Upper lobe of left lung (tissue), 4 donors: Measurements from ENCODE around the gene CHD9.

Source experiments
- POLR2A ChIP-seq, 4 donors: fragments of 450-650 bp; IDR thresholded peaks; one replicate each; pipeline ENCODE4 v1.5.1; 2016 to 2017; ENCODE audit warnings: antibody characterized with exemption in 4 of 4, mild to moderate bottlenecking in 2 of 4
- POLR2AphosphoS5 ChIP-seq, 2 donors: sonication (generic); formaldehyde crosslinking; IDR thresholded peaks; one replicate each; pipeline ENCODE4 v1.5.1; 2017; ENCODE audit warnings: antibody characterized with exemption in 2 of 2
- TF ChIP-seq, protein P1 (sequence below), 6 experiments: fragments of 450-650 bp in 4 of 6; fragments of 200-600 bp in 2 of 6; sonication (generic) in 2 of 6; IDR thresholded peaks; one replicate each; pipeline ENCODE4 v1.5.1; 2016 to 2019; ENCODE audit warnings: antibody characterized with exemption in 6 of 6

DNA sequence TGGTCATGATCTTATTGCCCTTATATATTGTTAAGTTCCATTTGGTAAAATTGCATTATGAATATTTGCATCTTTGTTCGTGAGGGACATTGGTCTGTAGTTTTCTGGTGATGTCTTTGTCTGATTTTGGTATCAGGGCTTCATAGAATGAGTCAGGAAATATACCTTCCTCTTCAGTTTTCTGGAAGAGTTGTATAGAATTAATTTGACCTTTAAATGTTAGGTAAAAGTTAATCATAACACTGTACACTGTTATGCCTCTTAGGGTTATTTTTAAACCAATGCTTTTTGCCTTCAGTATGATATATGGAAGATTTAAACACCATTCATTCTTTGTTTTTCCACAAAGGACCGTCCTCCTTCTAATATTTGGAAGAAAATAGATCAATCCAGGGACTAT is 180.0 kb downstream of the CHD9 start:
- TF ChIP-seq POLR2A (IDR thresholded peaks at IDR 0.05) (no peak), POLR2AphosphoS5 (IDR thresholded peaks at IDR 0.05) (no peak)
- TF ChIP-seq, protein P1, sequence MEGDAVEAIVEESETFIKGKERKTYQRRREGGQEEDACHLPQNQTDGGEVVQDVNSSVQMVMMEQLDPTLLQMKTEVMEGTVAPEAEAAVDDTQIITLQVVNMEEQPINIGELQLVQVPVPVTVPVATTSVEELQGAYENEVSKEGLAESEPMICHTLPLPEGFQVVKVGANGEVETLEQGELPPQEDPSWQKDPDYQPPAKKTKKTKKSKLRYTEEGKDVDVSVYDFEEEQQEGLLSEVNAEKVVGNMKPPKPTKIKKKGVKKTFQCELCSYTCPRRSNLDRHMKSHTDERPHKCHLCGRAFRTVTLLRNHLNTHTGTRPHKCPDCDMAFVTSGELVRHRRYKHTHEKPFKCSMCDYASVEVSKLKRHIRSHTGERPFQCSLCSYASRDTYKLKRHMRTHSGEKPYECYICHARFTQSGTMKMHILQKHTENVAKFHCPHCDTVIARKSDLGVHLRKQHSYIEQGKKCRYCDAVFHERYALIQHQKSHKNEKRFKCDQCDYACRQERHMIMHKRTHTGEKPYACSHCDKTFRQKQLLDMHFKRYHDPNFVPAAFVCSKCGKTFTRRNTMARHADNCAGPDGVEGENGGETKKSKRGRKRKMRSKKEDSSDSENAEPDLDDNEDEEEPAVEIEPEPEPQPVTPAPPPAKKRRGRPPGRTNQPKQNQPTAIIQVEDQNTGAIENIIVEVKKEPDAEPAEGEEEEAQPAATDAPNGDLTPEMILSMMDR (IDR thresholded peaks at IDR 0.05): no peak
